C4-2B (cell line): ENCODE results near the gene APLF.
"Not testable (repeated sequence)": the region's sequence is repeated elsewhere in the genome, so short reads cannot be mapped to it uniquely, and the experiment has no call there.

Source experiments
- H3K27ac ChIP-seq: fragments of 450-650 bp; 2 replicates; pipeline ENCODE4 v1.5.1; 2017
- ZFX ChIP-seq: fragments of 450-650 bp; IDR thresholded peaks from 2 replicates; pipeline ENCODE4 v1.6.1; 2017
- TF ChIP-seq, protein P1 (sequence below): fragments of 450-650 bp; conservative IDR thresholded peaks from 2 replicates; pipeline ENCODE4 v1.5.1; 2017; ENCODE audit warnings: mild to moderate bottlenecking

The APLF gene

DNA sequence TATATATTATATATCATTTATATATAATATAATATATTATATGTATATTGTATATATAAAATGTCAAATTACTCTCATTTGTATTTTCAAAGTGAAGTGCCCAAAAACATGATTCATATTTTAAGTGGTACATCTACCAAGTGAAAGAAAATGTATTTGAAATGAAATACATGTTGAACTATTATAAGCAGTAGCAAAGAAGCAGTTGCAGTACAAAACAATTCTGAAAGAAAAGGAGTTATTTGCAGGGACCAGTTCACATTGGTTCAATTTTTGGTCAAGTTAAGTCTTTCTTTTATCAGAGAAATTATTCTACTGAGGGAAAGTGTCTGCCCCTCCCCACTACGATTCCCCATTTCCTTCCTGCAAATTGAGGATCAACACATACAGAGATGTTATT is 51.9 kb downstream of the APLF start:
- TF ChIP-seq, protein P1, sequence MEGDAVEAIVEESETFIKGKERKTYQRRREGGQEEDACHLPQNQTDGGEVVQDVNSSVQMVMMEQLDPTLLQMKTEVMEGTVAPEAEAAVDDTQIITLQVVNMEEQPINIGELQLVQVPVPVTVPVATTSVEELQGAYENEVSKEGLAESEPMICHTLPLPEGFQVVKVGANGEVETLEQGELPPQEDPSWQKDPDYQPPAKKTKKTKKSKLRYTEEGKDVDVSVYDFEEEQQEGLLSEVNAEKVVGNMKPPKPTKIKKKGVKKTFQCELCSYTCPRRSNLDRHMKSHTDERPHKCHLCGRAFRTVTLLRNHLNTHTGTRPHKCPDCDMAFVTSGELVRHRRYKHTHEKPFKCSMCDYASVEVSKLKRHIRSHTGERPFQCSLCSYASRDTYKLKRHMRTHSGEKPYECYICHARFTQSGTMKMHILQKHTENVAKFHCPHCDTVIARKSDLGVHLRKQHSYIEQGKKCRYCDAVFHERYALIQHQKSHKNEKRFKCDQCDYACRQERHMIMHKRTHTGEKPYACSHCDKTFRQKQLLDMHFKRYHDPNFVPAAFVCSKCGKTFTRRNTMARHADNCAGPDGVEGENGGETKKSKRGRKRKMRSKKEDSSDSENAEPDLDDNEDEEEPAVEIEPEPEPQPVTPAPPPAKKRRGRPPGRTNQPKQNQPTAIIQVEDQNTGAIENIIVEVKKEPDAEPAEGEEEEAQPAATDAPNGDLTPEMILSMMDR: no peak
- TF ChIP-seq ZFX: no peak
- no peak overlapping the region for H3K27ac ChIP-seq

DNA sequence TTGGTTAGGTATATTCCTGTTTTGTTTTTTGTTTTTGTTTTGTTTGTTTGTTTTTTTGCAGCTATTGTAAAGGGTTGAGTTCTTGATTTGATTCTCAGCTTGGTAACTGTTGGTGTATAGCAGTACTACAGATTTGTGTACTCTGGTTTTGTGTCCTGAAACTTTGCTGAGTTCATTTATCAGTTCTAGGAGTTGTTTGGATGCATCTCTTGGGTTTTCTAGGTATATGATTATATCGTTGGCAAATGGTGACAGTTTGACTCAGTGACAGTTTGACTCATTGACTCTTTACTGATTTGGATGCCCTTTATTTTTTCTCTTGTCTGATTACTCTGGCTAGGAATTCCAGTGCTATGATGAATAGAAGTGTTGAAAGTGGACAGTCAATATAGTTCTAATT is 53.7 kb downstream of the APLF start:
- TF ChIP-seq, protein P1: no peak
- TF ChIP-seq ZFX: no peak
- no peak overlapping the region for H3K27ac ChIP-seq

DNA sequence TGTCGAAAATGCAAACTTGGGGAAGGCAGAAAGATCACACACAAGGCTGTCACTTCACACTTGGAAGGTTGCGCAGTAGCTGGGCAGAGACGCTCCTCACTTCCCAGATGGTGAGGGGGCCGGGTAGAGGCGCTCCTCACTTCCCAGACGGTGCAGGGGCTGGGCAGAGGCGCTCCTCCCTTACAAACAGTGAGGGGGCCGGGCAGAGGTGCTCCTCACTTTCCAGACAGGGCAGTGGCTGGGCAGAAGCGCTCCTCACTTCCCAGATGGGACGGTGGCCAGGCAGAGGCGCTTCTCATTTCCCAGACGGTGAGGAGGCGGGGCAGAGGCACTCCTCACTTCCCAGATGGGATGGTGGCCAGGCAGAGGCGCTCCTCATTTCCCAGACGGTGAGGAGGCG is 59.6 kb downstream of the APLF start:
- H3K27ac ChIP-seq: not testable (repeated sequence)

DNA sequence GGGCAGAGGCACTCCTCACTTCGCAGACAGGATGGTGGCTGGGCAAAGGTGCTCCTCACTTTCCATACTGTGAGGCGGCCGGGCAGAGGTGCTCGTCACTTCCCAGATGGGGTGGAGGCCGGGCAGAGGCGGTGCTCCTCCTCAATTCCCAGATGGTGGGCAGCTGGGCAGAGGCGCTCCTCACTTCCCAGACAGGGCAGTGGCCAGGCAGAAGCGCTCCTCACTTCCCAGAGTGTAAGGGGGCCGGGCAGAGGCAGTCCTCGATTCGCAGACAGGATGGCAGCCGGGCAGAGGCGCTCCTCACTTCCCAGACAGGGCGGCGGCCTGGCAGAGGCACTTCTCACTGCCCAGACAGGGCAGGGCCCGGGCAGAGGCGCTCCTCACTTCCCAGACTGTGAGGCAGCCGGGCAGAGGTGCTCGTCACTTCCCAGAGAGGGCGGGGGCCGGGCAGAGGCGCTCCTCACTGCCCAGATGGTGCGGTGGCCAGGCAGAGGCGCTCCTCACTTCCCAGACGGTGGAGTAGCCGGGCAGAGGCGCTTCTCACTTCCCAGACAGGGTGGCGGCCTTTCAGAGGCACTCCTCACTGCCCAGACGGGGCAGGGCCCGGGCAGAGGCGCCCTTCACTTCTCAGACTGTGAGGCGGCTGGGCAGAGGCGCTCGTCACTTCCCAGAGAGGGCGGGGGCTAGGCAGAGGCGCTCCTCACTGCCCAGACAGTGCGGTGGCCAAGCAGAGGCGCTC is 60.1 kb downstream of the APLF start:
- not testable (repeated sequence) for H3K27ac ChIP-seq

DNA sequence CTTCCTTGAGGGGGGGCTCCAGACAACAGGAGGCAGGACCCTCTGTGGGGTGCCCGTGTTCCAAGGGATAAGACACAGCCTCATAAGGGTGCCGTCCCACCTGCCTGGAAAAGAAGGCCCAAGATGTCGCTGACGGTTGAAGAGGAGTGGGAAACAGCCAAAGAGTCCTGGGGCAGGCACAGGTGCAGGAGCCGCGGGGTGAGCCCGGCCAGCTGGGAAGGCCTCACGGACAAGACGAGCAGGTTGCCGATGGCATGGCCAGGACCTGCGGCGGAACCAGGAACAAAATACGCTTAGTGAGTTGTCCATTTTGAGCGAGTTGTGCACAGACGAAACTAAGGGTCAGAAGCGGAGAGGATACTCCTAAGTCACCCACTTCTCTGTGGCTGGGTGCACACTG is 61.8 kb downstream of the APLF start:
- H3K27ac ChIP-seq: not testable (repeated sequence)

DNA sequence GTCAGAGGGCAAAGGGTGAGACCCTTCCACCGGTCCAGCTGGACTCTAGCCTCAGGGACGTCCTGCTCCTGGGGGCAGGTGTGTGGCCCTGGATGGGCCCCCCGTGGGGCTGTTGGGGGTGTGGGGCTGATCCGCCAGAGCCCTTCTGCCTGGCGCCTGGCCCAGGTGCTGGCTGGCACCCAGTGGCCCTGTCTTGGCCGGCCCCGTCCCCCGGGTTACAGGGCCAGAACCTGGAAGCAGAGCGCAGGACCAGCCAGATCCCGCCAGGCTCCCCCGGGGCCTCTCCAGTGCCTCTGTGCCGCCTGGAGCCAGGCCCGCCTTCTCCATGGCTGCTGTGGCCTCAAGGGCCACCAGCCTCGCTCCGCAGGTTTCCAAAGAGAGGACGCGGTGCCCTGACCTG is 62.3 kb downstream of the APLF start:
- H3K27ac ChIP-seq: not testable (repeated sequence)

DNA sequence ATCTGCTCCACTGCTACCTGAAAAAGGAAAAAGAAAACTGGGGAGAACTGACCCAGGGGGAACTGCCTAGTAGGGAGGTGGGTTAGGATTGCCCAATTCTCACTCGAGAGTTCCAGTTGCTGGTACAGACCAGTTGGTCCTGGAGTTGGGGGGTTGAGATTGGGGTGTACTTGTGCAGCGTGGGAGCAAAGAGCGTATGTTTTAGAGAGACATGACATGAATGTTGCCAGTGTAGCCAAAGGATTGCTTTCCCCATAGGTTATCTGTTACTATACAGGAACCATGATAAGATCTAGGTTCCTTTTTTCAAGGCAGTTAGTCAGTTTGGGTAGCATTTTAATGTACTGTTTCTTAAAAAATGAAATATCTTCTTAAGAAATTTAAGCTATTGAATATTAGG is 68.6 kb downstream of the APLF start:
- H3K27ac ChIP-seq: no peak overlapping the region
- no peak for TF ChIP-seq ZFX
- TF ChIP-seq, protein P1: no peak

DNA sequence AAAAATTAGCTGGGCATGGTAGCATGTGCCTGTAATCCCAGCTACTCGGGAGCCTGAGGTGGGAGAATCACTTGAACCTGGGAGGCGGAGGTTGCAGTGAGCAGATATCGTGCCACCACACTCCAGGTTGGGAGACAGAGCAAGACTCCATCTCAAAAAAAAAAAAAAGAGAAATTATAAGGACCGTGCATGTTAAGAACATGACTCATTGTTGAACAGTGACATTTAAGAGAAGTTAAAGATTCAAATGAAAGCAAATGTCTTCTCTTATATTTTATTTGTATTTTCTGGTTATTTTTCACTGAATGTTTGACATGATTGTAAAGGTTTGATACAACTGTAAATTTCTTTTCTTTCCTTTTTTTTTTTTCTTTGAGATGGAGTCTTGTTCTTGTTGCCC is 69.6 kb downstream of the APLF start:
- TF ChIP-seq ZFX: no peak
- TF ChIP-seq, protein P1: no peak
- no peak overlapping the region for H3K27ac ChIP-seq

DNA sequence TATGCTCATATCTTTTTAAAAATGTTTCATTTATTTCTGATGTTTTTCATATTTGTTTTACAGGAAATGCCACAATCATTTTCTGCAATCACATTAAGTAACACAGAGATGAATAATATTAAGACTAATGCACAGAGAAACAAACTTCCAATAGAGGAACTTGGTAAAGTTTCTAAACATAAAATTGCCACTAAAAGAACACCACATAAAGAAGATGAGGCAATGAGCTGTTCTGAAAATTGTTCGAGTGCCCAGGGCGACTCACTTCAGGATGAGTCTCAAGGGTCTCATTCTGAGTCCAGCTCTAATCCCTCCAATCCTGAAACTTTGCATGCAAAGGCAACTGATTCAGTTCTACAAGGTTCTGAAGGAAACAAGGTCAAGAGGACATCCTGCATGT is 70.4 kb downstream of the APLF start:
- no peak for TF ChIP-seq ZFX
- TF ChIP-seq, protein P1: no peak

DNA sequence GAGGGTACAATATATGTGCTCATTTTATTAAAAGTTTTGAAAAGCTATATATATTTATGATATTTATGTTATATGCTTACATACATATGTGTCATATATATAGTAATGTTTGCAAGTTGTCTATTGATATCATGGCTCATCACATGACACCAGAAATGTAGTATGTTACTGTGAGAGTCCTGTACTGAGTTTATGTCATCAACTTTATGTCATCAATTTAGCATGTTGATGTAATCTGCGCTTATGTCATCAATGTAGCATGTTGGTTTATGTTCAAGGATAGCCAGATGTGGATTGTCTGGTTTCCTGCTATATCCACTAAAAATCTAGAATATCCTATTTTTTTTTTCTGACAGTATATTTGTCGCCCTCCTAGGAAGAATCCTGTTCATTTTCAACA is 77.4 kb downstream of the APLF start:
- no peak overlapping the region for H3K27ac ChIP-seq
- TF ChIP-seq, protein P1: no peak
- no peak for TF ChIP-seq ZFX

More for the DNA sequence above, 70.4 kb downstream of the APLF start:
- no peak overlapping the region for H3K27ac ChIP-seq
